AG04450 (cell line): ENCODE data around the gene MED12. TPM values are rescaled to one million over a fixed set of nuclear protein-coding genes. Genes with fewer than 3 reads are reported as not detected.

Experiments used
- CTCF ChIA-PET: fragments of 300-600, 350-600 bp; formaldehyde crosslinking; extraction: SDS; loops from one replicate; lab custom pipeline; 2022; ENCODE audit warnings: antibody characterized with exemption, inconsistent platforms; lab: Charles Lee
- POLR2A ChIA-PET: fragments of 350-600 bp; formaldehyde crosslinking; extraction: SDS; loops from one replicate; lab custom pipeline; 2021; ENCODE audit warnings: antibody characterized with exemption, inconsistent platforms; lab: Yijun Ruan, JAX
- DNase-seq: peaks from one replicate; pipeline ENCODE4 v3.0.0-alpha.2; 2011; ENCODE audit warnings: low read depth, low spot score
- H3K27ac ChIP-seq: one replicate; pipeline ENCODE4 v1.5.1; 2012; ENCODE audit warnings: low read depth, low read length, control low read depth
- H3K27me3 ChIP-seq: one replicate; pipeline ENCODE4 v1.6.0; 2012; ENCODE audit warnings: low read length; ENCODE audit not compliant: control insufficient read depth, insufficient read depth
- H3K4me3 ChIP-seq: 2 replicates; pipeline ENCODE4 v1.5.1; 2011; ENCODE audit warnings: mild to moderate bottlenecking, low read depth, low read length, control low read depth
- H3K9me3 ChIP-seq: 2 replicates; pipeline ENCODE4 v1.5.1; 2012; ENCODE audit warnings: low read length; ENCODE audit not compliant: control insufficient read depth, insufficient read depth
- CTCF ChIP-seq: IDR thresholded peaks from 2 replicates; pipeline ENCODE4 v1.5.1; 2011; ENCODE audit warnings: low read depth, low read length, control low read depth, inconsistent platforms
- polyA plus RNA-seq: library from polyadenylated mRNA; depleted of rRNA; stranded (reverse); fragments of >200 nt; gene quantifications from 2 replicates; pipeline ENCODE4 v1.2.3, GENCODE V29; 2011

Gene MED12
- polyA plus RNA-seq, 1 experiment: 12.7 TPM

GRCh38 chrX:71158603-71159002 is 40.2 kb downstream of the MED12 start:
- H3K9me3 ChIP-seq: no peaks in the 10 kb centered on the region
- POLR2A ChIA-PET: no interaction called here
- DNase-seq: no peak
- CTCF ChIA-PET: no interaction called here
- no peak overlapping the region for H3K27ac ChIP-seq
- H3K27me3 ChIP-seq: peaks cover 3% of the 10 kb centered on the region
- no peak overlapping the region for H3K4me3 ChIP-seq
- no peak for TF ChIP-seq CTCF

- Histone ChIP-seq H3K27me3 (peaks cover 3% of the 10 kb centered on the region), H3K4me3 (no peak overlapping the region), H3K27ac (no peak overlapping the region), H3K9me3 (no peaks in the 10 kb centered on the region)
- ChIA-PET POLR2A (no interaction called here), CTCF (interaction anchor here (0.7 kb wide), 1 partner anchor 294 kb away, joined by 3 read pairs; no protein-coding TSS in a partner anchor)
- DNase-seq: no peak
- no peak for TF ChIP-seq CTCF
Observed at GRCh38 chrX:71159335-71159734, 40.9 kb downstream of the MED12 start.

GRCh38 chrX:71160475-71160874 is 42.1 kb downstream of the MED12 start:
- no peak for TF ChIP-seq CTCF
- CTCF ChIA-PET: no interaction called here
- no peak overlapping the region for H3K4me3 ChIP-seq
- no peaks in the 10 kb centered on the region for H3K9me3 ChIP-seq
- H3K27ac ChIP-seq: no peak overlapping the region
- POLR2A ChIA-PET: no interaction called here
- no peaks in the 10 kb centered on the region for H3K27me3 ChIP-seq
- DNase-seq: no peak

GRCh38 chrX:71162981-71163380 is 44.6 kb downstream of the MED12 start:
- TF ChIP-seq CTCF: no peak
- Histone ChIP-seq H3K9me3 (no peaks in the 10 kb centered on the region), H3K4me3 (no peak overlapping the region), H3K27me3 (no peaks in the 10 kb centered on the region), H3K27ac (no peak overlapping the region)
- no peak for DNase-seq
- ChIA-PET CTCF (no interaction called here), POLR2A (no interaction called here)

GRCh38 chrX:71164071-71164470 is 45.7 kb downstream of the MED12 start:
- no peak overlapping the region for H3K27ac ChIP-seq
- no peaks in the 10 kb centered on the region for H3K27me3 ChIP-seq
- ChIA-PET POLR2A (no interaction called here), CTCF (no interaction called here)
- no peak for DNase-seq
- no peak overlapping the region for H3K4me3 ChIP-seq
- TF ChIP-seq CTCF: no peak
- H3K9me3 ChIP-seq: no peaks in the 10 kb centered on the region
